GM18868 (cell line): ENCODE measurements around the gene ME1.
A peak's percentile ranks its signal among the peaks of the same experiment; 100 is the strongest.
"Not testable (repeated sequence)": the region's sequence is repeated elsewhere in the genome, so short reads cannot be mapped to it uniquely, and the experiment has no call there.

Experiments
- ATAC-seq: cut with Tn5 transposase; IDR thresholded peaks from one replicate; pipeline ENCODE4 v1.9.1; 2021; ENCODE audit warnings: mild to moderate bottlenecking, moderate library complexity; ENCODE audit not compliant: unreplicated experiment

The ME1 gene

DNA sequence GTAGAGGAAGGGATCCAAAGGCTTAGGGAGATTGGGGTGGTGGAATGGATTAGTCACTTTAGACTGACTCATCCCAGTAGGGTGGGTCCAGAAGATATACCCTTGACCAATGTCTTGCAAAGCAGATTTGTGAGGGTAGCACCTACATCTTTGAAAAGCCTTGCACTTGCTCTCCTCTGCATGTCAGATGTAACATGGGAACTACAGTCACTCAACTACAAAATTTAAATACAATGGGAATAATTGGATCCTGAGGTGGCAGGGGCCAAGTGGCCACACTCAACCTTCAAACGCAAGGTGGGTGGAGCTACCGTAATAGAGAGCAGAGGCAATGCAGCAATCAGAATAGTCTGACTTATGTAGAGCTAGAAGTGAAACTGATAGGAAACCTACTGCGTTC lies 71.2 kb downstream of the ME1 start:
- no peak for ATAC-seq

DNA sequence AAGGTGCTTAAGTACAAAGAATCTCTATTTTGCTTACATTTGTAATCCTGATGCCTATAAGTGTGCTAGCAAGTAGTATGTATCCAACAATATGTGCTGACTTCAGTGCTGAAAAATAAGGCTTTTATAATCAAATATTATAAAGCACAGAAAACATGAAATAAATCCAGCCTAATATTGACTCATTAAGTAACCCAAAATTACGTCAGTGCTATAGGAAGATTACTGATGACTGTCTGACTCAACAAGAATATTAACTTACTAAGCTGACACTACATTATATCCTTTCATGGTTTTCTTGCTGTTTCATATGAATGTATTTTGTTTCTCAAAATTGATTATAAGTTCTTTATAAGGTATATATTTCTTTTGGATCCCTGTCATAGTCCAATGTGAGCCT lies 76.1 kb downstream of the ME1 start:
- no peak for ATAC-seq

DNA sequence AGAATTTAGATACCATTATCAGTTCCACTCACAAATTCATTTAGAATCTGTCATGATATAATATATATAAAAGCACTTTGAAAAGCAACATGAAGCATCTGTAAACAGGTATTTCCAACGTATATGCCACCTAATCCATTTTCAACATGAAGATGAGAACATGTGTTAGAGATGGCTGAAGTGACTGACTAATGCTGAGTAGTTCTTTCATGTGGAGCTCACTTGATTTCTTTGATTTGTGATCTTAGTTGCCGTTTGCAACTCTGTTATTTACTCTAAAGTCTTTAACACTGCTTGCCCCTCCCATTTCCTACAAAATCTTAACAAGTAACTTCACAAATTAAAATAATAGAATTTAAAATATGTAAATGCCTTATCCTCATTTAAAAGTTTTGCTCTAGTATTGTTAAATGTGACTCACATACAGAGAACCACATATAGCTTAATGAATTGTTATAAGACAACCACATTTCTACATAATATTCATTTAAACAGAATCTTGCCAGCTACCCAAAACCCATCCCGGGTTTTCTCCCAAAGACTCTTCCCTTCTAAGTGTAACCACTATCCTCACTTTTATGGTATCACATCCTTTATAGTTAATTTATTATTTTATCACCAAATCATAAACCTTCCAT lies 78.3 kb downstream of the ME1 start:
- ATAC-seq: no peak

DNA sequence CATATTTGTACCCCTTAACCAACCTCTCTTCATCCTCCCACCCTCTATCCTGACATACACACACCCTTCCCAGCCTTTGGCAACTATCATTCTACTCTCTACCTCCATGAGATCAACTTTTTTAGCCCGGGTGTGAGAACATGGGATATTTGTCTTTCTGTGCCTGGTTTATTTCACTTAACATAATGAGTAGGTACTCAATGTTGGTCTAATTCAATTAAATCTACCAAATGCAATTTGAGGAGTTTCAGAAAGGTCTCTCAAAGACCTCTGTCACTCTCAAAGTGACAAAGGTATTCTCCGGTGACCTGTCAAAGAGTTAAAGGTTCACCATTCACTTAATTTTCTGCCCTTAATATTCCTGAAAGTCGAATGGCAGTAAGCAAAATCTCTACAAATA lies 87.7 kb downstream of the ME1 start:
- ATAC-seq: no peak

DNA sequence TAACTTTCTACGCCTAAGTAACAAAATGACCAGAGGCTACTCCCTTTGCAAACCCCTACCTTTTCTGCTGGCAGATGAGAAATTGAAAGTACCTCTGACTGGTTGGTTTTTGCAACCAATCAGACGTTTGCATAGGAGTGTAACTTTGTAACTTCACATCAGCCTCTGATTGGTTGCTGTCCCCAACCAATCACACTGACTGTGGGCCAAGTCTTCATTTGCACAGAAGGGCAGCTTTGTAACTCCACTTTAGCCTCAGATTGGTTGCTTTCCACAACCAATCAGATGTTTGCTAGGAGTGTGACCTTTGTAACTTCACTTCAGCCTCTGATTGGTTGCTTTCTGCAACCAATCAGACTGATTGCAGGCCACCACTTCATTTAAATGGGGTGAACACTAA lies 89.1 kb downstream of the ME1 start:
- no peak for ATAC-seq

DNA sequence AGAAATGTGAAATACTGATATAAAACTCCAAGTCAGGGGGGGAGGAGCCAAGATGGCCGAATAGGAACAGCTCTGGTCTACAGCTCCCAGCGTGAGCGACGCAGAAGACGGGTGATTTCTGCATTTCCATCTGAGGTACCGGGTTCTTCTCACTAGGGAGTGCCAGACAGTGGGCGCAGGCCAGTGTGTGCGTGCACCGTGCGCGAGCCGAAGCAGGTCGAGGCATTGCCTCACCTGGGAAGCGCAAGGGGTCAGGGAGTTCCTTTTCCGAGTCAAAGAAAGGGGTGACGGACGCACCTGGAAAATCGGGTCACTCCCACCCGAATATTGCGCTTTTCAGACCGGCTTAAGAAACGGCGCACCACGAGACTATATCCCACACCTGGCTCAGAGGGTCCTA lies 96.9 kb downstream of the ME1 start:
- not testable (repeated sequence) for ATAC-seq

DNA sequence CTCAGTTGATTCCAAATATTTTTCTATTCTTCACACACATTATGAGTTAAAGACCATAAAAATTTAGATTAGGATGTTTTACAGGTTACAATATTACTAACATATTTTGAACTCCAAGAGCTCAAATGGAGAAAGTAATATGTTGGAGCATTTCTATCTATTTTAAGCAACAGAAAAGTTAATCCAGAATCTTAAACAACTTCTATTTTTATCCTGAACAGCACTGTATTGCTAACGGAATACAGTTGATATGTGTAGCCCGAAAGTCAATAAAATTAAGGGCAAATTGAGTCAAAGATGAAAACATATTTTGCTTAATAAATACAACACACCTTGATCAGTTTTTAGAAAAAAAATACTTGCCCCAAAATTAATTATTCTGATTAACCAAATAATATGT lies 97.4 kb downstream of the ME1 start:
- no peak for ATAC-seq

DNA sequence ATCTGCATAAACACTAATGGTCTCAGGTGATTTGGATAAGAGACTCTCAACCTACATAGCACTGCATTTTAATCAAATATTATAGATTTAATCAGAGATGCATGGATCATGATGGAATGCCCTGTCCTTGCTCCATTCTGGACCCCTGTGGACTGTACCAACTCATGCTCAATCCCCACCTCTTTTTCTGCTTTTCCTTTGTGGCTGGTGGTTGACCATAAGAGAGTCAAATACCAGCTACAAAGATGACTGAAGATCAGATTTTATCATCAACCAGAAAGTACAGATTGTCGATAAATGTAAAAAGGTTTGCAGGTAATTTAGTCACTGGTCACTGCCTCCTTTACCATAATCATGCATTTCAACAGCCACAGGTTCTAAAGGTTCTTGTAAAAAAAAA lies 116.2 kb downstream of the ME1 start:
- ATAC-seq: no peak

DNA sequence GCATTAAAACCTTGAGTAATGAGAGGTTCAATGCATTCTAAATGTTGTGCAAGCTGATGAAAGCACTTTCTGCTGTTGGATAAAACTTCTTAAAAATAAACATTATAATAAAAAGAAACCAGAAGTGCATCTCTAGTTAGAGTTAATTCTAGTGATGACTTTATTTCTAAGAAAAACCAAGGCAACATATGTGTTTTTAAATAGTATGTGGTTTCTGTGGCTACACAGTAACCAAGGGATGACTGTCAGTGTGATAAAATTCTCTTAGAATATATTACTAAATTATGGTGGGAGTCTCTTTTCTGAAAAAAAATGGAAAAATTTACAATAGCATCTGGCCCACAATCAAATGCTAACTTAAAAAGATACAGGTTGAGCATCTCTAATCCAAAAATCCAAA lies 117.0 kb downstream of the ME1 start:
- no peak for ATAC-seq

DNA sequence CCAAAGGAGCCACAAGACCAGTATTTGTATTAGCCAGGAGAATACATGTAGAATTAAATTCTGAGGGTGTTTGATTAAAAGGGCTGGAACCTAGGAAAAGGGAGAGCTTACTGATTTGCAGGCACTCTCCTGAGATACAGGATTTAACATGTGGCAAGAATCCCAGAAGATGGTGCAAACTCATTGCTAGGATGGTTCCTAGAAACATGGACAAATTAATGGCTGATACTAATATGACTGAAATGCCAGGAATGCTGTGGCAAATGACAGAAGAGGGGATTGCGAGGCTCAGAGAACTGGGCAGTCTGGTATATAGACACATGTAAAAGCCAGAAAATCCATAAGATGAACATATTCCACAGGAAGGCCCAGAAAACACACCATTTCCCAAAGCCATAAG lies 119.6 kb downstream of the ME1 start:
- ATAC-seq: no peak

DNA sequence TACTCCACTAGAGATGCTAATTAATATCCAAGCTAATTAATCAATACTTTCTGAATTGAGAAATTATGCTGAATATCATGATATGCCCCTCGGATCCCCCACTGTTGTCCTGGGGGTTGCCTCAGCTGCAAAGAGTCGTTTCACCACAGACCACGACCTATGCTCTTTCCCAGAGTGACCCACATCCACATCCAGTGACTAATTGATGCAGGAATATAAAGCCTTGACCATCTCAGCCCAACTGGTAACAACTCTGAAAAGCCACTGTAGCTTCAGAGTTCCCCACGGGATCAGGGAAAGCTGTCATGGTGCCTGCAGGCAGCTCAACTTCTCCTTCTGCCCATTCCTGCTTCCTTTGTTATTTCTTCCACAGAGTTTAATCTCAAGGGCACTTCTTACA lies 120.8 kb downstream of the ME1 start:
- ATAC-seq: no peak

DNA sequence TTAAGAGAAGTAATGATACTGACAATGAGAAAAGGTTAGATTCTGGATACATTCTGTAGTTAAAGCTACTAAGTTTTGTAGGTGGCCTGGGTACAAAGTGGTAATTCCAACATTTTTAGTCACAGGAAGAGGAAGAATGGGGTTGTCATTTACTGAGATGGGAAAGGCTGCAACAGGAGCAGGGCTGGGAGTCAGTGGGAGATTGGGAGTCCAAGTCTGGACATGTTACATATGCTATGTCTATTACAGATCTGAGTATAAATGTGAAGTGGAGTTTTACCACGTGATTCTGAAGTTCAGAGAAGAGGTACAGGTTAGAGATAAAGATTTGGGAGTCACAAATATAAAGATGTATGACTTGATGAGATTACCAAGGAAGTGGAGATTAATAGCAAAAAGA lies 121.5 kb downstream of the ME1 start:
- ATAC-seq: no peak

DNA sequence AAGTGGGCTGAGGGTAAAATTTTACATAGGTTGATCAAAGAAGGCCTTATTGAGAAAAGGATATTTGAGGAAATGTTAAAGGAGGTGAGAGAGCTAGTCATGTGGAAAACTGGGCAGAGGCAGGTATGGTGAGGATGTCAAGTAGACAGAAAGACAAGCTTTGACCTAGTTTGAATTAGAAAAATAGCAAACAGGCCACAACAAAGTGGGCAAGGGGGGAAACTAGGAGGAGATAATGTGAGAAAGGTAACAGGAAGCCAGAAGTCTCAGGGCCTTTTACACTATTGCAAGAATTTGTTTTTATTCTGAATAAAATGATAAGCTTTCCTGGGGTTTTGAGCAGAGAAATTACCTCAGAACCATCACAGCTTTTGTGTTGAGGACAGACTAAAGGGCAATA lies 122.0 kb downstream of the ME1 start:
- no peak for ATAC-seq

DNA sequence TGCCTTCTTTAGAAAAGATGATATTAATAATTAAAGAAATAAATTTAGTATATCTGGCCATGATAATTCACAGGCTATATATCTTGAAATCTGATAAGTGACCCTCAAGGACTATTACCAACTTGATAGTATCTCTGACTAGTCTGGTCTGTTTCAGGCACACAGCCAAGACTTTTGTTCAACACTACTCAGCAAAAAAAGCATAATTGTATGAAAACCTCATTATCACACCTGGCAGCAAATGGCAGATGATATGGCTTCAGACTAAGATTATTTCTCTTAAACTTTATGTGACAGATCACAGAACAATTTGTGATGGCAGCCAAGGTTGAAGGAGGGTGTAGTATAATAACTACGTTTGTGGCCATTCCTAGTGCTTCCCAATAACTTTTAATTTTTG lies 123.0 kb downstream of the ME1 start:
- ATAC-seq: no peak

DNA sequence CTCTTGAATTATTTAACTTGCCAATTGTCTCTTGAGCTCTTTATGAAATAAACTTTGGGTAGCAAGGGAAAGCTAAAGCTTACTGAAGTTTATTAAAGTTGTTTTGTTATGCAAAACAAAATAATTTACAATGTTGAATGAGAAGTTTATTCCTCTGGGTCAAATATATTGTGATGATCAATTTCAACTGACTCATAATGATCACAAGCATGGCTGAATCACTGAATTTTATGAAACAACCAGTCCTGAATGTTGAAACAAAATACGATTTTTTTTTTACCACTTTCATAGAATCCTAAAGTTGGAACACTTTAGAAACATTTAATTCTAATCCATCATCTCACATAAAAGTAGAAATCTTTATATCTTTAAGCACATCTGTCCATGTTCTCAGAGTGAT lies 127.4 kb downstream of the ME1 start:
- no peak for ATAC-seq

DNA sequence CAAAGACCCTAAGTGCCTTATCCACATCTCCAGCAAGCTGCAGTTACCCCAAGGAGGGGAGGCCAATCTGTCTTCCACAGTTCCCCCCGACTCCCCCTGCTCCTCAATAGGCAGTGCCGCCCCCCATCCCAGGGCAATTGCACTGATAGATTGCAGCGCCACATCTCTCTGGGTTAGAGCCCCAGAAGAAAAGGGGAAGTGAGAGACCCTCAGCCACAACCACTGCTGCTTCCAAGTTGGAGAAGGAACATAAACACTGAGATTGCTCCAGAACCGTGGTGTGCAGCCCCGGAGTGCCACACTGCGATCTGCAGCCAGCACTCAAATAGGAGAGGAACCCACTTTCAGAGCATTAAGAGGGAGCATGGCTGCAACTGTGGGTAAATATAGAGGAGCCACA lies 136.2 kb downstream of the ME1 start:
- no peak for ATAC-seq

DNA sequence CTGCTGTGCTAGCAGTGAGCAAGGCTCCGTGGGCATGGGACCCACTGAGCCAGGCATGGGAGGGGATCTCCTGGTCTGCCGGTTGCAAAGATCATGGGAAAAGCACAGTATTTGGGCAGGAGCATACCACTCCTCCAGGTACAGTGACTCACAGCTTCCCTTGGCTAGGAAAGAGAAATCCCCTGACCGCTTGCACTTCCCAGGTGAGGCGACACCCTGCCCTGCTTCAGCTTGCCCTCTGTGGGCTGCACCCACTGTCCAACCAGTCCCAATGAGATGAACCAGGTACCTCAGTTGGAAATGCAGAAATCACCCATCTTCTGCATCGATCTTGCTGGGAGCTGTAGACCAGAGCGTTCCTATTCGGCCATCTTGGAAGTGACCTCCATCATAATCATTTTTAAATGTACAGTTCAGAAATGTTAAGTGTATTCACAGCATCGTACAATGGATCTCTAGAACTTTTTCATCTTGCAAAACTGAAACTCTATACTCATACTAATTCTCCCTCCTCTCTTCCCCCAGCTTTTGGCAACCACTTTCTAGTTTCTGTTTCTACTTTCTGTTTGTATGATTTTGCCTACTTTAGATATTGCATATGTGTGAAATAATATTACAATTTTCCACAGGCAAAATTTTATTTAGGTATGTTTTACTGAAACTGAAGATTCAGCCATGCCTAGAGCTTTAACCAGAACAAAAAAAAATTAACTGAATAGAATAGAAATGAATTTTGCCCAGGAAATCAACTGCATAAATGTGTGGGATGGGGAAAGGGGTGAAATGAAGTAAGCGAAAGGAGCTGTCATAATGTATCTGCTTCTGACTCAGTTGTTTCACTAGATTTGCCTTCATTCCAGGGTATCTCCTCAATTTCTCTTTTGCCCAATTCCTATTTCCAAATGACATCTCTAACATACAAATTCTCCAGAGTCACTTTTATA lies 137.7 kb downstream of the ME1 start:
- peak; percentile 92 for ATAC-seq

DNA sequence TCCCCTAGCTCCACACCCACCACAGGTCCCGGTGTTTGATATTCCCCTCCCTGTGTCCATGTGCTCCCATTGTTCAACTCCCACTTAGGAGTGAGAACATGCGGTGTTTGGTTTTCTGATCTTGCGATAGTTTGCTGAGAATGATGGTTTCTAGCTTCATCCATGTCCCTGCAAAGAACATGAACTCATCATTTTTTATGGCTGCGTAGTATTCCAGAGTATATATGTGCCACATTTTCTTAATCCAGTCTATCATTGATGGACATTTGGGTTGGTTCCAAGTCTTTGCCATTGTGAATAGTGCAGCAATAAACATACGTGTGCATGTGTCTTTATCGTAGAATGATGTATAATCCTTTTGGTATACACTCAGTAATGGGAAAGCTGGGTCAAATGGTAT lies 143.6 kb downstream of the ME1 start:
- ATAC-seq: not testable (repeated sequence)

DNA sequence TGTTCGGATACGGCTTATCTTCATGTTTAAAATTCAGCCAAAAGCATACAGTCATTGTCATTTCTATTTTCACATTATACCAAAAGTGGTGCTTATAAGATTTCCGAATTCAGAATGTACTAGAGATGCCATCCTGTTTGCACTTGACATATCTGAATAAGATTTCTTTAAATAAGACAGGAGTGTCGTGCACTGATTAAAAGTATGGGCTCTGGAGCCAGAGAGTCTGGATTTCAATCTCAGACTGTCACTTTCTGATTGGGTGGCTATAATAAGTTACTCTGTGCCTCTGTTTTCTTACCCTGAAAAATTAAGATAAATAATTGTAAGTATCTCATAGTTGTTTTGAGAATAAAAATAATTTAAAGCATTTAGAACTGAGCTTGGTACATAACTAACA lies 144.9 kb downstream of the ME1 start:
- ATAC-seq: no peak

DNA sequence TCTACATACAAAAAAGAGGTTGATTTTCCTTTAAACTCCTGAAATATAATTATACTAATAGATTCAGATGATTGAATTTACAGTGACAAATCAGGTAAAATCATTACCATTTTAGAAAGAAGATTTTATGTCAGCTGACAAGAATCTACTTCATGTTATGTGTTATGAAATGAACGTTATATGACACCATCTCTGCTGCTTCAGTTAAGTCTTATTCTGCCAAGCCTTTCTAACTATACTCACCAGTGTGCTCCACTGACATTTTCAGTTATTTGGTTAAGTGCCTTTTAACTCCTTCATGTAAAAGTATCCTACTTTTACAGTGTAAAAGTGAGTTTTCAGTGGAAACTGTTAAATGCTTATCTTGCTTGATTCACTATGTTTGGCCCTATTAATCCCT lies 157.3 kb downstream of the ME1 start:
- no peak for ATAC-seq

DNA sequence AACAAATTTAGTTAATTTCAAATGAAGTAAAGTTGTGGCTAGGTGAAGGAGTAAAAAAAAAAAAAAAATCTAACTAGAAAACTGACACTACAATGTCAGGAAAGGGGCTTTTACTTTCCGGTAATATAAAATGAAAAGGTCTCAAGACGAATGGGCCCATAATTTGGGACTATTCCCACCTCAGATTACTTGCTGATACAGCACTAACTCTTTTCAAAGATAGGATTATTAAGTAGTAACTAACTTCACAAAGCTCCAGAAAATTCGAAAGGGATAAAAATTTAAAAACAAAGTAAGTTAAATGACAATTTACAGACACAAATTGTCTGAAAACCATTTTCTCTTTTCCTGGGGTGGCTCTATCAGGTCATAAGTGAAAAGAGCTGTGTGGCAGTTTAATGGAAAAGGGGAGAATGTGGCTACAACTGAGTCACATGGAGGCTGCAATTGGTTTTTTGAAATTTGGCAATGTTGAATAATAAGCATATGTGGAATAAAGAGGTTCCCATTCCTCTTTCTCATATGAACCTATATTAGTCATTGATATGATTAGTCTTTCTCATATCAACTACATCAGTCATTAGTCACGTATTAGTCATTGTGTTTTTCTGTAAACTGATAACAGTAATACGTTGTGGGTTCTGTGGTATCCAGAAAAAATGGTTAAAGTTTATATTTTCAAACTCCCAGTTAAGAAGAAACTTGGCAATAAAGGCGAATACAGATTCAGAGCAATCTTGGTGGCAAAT lies 159.7 kb downstream of the ME1 start:
- ATAC-seq: peak; percentile 88

DNA sequence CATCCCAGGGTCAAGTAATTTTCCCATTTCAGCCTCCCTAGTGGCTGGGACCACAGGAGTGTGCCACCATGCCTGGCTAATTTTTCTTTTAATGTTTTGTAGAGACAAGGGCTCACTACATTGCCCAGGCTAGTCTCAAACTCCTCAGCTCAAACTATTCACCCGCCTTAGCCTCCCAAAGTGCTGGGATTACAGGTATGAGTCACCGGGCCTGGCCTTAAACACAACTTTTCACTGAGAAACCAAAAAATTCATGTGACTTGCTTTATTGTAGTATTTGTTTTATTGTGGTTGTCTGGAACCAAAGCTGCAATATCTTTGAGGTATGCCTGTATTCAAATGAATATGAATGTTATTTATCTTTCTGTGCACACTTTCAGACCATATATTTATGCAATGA lies 165.5 kb downstream of the ME1 start:
- ATAC-seq: no peak
